SJSA1 (cell line): ENCODE data around the gene TMEM186. TPM values are rescaled to one million over a fixed set of nuclear protein-coding genes. Genes with fewer than 3 reads are reported as not detected.
"Not testable (repeated sequence)": the region's sequence is repeated elsewhere in the genome, so short reads cannot be mapped to it uniquely, and the experiment has no call there.

Experiments used
- DNase-seq, 2 experiments: peaks; one replicate each; pipeline ENCODE4 v3.0.0-alpha.2; 2015 to 2020; ENCODE audit warnings: low spot score in 2 of 2, low read depth in 1 of 2
- H3K27ac ChIP-seq: fragments of 250-450 bp; sonication (Bioruptor Pico); 2 replicates; pipeline ENCODE4 v1.5.1; 2020; ENCODE audit warnings: mild to moderate bottlenecking, moderate library complexity
- H3K27me3 ChIP-seq: fragments of 250-450 bp; sonication (Bioruptor Pico); replicated peaks from 2 replicates; pipeline ENCODE4 v1.5.1; 2020; ENCODE audit warnings: mild to moderate bottlenecking, moderate library complexity
- H3K36me3 ChIP-seq: fragments of 250-450 bp; sonication (Bioruptor Pico); 2 replicates; pipeline ENCODE4 v1.5.1; 2020; ENCODE audit warnings: mild to moderate bottlenecking
- H3K4me1 ChIP-seq: fragments of 250-450 bp; sonication (Bioruptor Pico); replicated peaks from 2 replicates; pipeline ENCODE4 v1.6.1; 2021; ENCODE audit warnings: mild to moderate bottlenecking
- H3K4me3 ChIP-seq: fragments of 250-450 bp; sonication (Bioruptor Pico); 2 replicates; pipeline ENCODE4 v1.5.1; 2020; ENCODE audit warnings: mild to moderate bottlenecking
- H3K9me3 ChIP-seq: fragments of 250-450 bp; sonication (Bioruptor Pico); replicated peaks from 2 replicates; pipeline ENCODE4 v1.5.1; 2020; ENCODE audit warnings: mild to moderate bottlenecking
- total RNA-seq: library from RNA; depleted of rRNA; stranded (reverse); fragments of >200 nt; shearing (Covaris generic); gene quantifications from 2 replicates; pipeline ENCODE4 v1.2.3, GENCODE V29; 2014

The TMEM186 gene
- total RNA-seq, 1 experiment from 2014 or later: 3.0 TPM

- Histone ChIP-seq H3K36me3 (peaks cover 83% of the 10 kb centered on the region), H3K4me3 (no peak overlapping the region), H3K27me3 (no peaks in the 10 kb centered on the region), H3K9me3 (no peaks in the 10 kb centered on the region), H3K27ac (no peak overlapping the region), H3K4me1 (no peaks in the 10 kb centered on the region)
- no peak for DNase-seq
Observed at GRCh38 chr16:8822403-8822802, 25.0 kb upstream of the TMEM186 start.

- H3K36me3 ChIP-seq: peaks cover 95% of the 10 kb centered on the region
- no peaks in the 10 kb centered on the region for H3K27me3 ChIP-seq
- H3K4me1 ChIP-seq: no peaks in the 10 kb centered on the region
- H3K4me3 ChIP-seq: no peak overlapping the region
- no peaks in the 10 kb centered on the region for H3K9me3 ChIP-seq
- no peak for DNase-seq
- no peak overlapping the region for H3K27ac ChIP-seq
Observed at GRCh38 chr16:8819411-8820034, 22.1 kb upstream of the TMEM186 start.

GRCh38 chr16:8818504-8819270 is 21.2 kb upstream of the TMEM186 start:
- Histone ChIP-seq H3K4me3 (no peak overlapping the region), H3K9me3 (no peaks in the 10 kb centered on the region), H3K27ac (no peak overlapping the region), H3K4me1 (no peaks in the 10 kb centered on the region), H3K27me3 (no peaks in the 10 kb centered on the region), H3K36me3 (peaks cover 95% of the 10 kb centered on the region)
- no peak for DNase-seq

GRCh38 chr16:8816967-8817655 is 19.7 kb upstream of the TMEM186 start:
- Histone ChIP-seq H3K27me3 (no peaks in the 10 kb centered on the region), H3K4me3 (no peak overlapping the region), H3K4me1 (no peaks in the 10 kb centered on the region), H3K36me3 (peaks cover 98% of the 10 kb centered on the region), H3K9me3 (no peaks in the 10 kb centered on the region), H3K27ac (no peak overlapping the region)
- no peak for DNase-seq

GRCh38 chr16:8814095-8814806 is 16.8 kb upstream of the TMEM186 start:
- no peak overlapping the region for H3K4me3 ChIP-seq
- peaks cover 100% of the 10 kb centered on the region for H3K36me3 ChIP-seq

GRCh38 chr16:8812162-8812843 is 14.9 kb upstream of the TMEM186 start:
- DNase-seq: no peak
- Histone ChIP-seq H3K4me1 (no peaks in the 10 kb centered on the region), H3K9me3 (no peaks in the 10 kb centered on the region), H3K27me3 (no peaks in the 10 kb centered on the region), H3K36me3 (peaks cover 100% of the 10 kb centered on the region), H3K4me3 (no peak overlapping the region), H3K27ac (no peak overlapping the region)

More at GRCh38 chr16:8814095-8814806, 16.8 kb upstream of the TMEM186 start:
- Histone ChIP-seq H3K9me3 (no peaks in the 10 kb centered on the region), H3K27me3 (no peaks in the 10 kb centered on the region), H3K27ac (no peak overlapping the region), H3K4me1 (no peaks in the 10 kb centered on the region)
- DNase-seq: no peak

- Histone ChIP-seq H3K4me3 (no peak overlapping the region), H3K27me3 (no peaks in the 10 kb centered on the region), H3K36me3 (peaks cover 98% of the 10 kb centered on the region), H3K4me1 (no peaks in the 10 kb centered on the region), H3K27ac (no peak overlapping the region), H3K9me3 (no peaks in the 10 kb centered on the region)
- no peak for DNase-seq
Observed at GRCh38 chr16:8808613-8809353, 11.3 kb upstream of the TMEM186 start.

GRCh38 chr16:8808009-8808408 is 10.6 kb upstream of the TMEM186 start:
- H3K36me3 ChIP-seq: peaks cover 95% of the 10 kb centered on the region
- H3K4me3 ChIP-seq: no peak overlapping the region
- H3K4me1 ChIP-seq: no peaks in the 10 kb centered on the region
- no peak overlapping the region for H3K27ac ChIP-seq
- DNase-seq: no peak
- no peaks in the 10 kb centered on the region for H3K9me3 ChIP-seq
- H3K27me3 ChIP-seq: no peaks in the 10 kb centered on the region

- H3K27me3 ChIP-seq: no peaks in the 10 kb centered on the region
- no peaks in the 10 kb centered on the region for H3K4me1 ChIP-seq
- H3K27ac ChIP-seq: no peak overlapping the region
- H3K4me3 ChIP-seq: no peak overlapping the region
- H3K9me3 ChIP-seq: no peaks in the 10 kb centered on the region
- DNase-seq: no peak
- peaks cover 95% of the 10 kb centered on the region for H3K36me3 ChIP-seq
Observed at GRCh38 chr16:8807189-8807588, 9.8 kb upstream of the TMEM186 start.

GRCh38 chr16:8806272-8806983 is 9.0 kb upstream of the TMEM186 start:
- H3K4me3 ChIP-seq: no peak overlapping the region
- no peaks in the 10 kb centered on the region for H3K27me3 ChIP-seq
- H3K4me1 ChIP-seq: no peaks in the 10 kb centered on the region
- no peak for DNase-seq
- no peaks in the 10 kb centered on the region for H3K9me3 ChIP-seq
- peaks cover 94% of the 10 kb centered on the region for H3K36me3 ChIP-seq
- H3K27ac ChIP-seq: no peak overlapping the region

- H3K36me3 ChIP-seq: peaks cover 90% of the 10 kb centered on the region
- no peaks in the 10 kb centered on the region for H3K27me3 ChIP-seq
- H3K9me3 ChIP-seq: no peaks in the 10 kb centered on the region
- no peak overlapping the region for H3K4me3 ChIP-seq
- no peak for DNase-seq
- H3K4me1 ChIP-seq: no peaks in the 10 kb centered on the region
- H3K27ac ChIP-seq: no peak overlapping the region
Observed at GRCh38 chr16:8804313-8804712, 6.9 kb upstream of the TMEM186 start.

- H3K27me3 ChIP-seq, H3K9me3 ChIP-seq, H3K27ac ChIP-seq, H3K4me1 ChIP-seq, H3K4me3 ChIP-seq, DNase-seq: not testable (repeated sequence)
- peaks cover 90% of the 10 kb centered on the region for H3K36me3 ChIP-seq
Observed at GRCh38 chr16:8803733-8804132, 6.3 kb upstream of the TMEM186 start.
